Vagina (tissue), 2 donors: Measurements from ENCODE around the gene FADS6. TPM values are rescaled to one million over a fixed set of nuclear protein-coding genes. Genes with fewer than 3 reads are reported as not detected.

Experiments used
- DNase-seq, 2 donors: peaks; one replicate each; pipeline ENCODE4 v3.0.0-alpha.2; 2017; ENCODE audit errors: extremely low spot score in 2 of 2
- H3K27ac ChIP-seq: fragments of 200-600 bp; sonication (generic); one replicate; pipeline ENCODE4 v1.5.1; 2019
- H3K27me3 ChIP-seq: fragments of 200-600 bp; sonication (generic); one replicate; pipeline ENCODE4 v1.5.1; 2019
- H3K36me3 ChIP-seq, 2 donors: fragments of 200-600 bp; sonication (generic); one replicate each; pipeline ENCODE4 v1.5.1; 2017 to 2019
- H3K4me1 ChIP-seq: fragments of 200-600 bp; sonication (generic); one replicate; pipeline ENCODE4 v1.5.1; 2019
- H3K4me3 ChIP-seq, 2 donors: fragments of 200-600 bp; sonication (generic); 1 replicate in 1 of 2; 2 replicates in 1 of 2; pipeline ENCODE4 v1.5.1; 2016 to 2019
- H3K9me3 ChIP-seq: fragments of 200-600 bp; sonication (generic); one replicate; pipeline ENCODE4 v1.5.1; 2019
- CTCF ChIP-seq, 3 experiments: fragments of 450-650 bp in 2 of 3; fragments of 200-600 bp in 1 of 3; sonication (generic) in 1 of 3; IDR thresholded peaks; one replicate each; pipeline ENCODE4 v1.5.1; 2017 to 2019; ENCODE audit warnings: antibody characterized with exemption in 3 of 3, mild to moderate bottlenecking in 2 of 3, moderate library complexity in 2 of 3
- POLR2A ChIP-seq, 2 donors: fragments of 450-650 bp; IDR thresholded peaks; one replicate each; pipeline ENCODE4 v1.6.1; 2017; ENCODE audit warnings: antibody characterized with exemption in 2 of 2, mild to moderate bottlenecking in 2 of 2, moderate library complexity in 2 of 2
- POLR2AphosphoS5 ChIP-seq, 2 donors: sonication (generic); formaldehyde crosslinking; IDR thresholded peaks; one replicate each; pipeline ENCODE4 v1.9.0; 2017; ENCODE audit warnings: antibody characterized with exemption in 2 of 2, mild to moderate bottlenecking in 2 of 2, low read depth in 1 of 2; ENCODE audit not compliant: insufficient read depth in 1 of 2
- intact Hi-C: fragments of 100-400 bp; cut with DNase I; formaldehyde crosslinking; loops from one replicate; pipeline ENCODE4 v1.15.1; 2023
- total RNA-seq: library from RNA; depleted of rRNA; stranded (reverse); fragments of >200 nt; gene quantifications from one replicate; pipeline ENCODE4 v1.2.3, GENCODE V29; 2016

FADS6 gene
- total RNA-seq, 1 donor from 2014 or later: 1.5 TPM

- intact Hi-C loops: no loop called here
- H3K36me3 ChIP-seq: no peaks in the 10 kb centered on the region
- no peak overlapping the region for H3K4me3 ChIP-seq
- peaks cover 6% of the 10 kb centered on the region for H3K4me1 ChIP-seq
- DNase-seq: no peak
- H3K27me3 ChIP-seq: peaks cover 2% of the 10 kb centered on the region
- no peak overlapping the region for H3K27ac ChIP-seq
- no peaks in the 10 kb centered on the region for H3K9me3 ChIP-seq
- TF ChIP-seq POLR2AphosphoS5 (IDR thresholded peaks at IDR 0.05; ENCODE audit: insufficient read depth in 1 of 2, low read depth in 1 of 2) (no peak), POLR2A (IDR thresholded peaks at IDR 0.05) (no peak), CTCF (IDR thresholded peaks at IDR 0.05) (no peak)
These were observed 5.0 kb upstream of the FADS6 start for GRCh38 chr17:74898376-74898946.

- Histone ChIP-seq H3K36me3 (no peaks in the 10 kb centered on the region), H3K27ac (no peak overlapping the region), H3K4me1 (peaks cover 14% of the 10 kb centered on the region), H3K27me3 (peaks cover 15% of the 10 kb centered on the region), H3K9me3 (no peaks in the 10 kb centered on the region), H3K4me3 (peak overlapping the region in 1 of 2 donors; percentile 26)
- DNase-seq: no peak
- intact Hi-C loops: no loop called here
- TF ChIP-seq CTCF (IDR thresholded peaks at IDR 0.05): no peak
- no peak for TF ChIP-seq POLR2A (IDR thresholded peaks at IDR 0.05)
- no peak for TF ChIP-seq POLR2AphosphoS5 (IDR thresholded peaks at IDR 0.05; ENCODE audit: insufficient read depth in 1 of 2, low read depth in 1 of 2)
These were observed 671 bp upstream of the FADS6 start for GRCh38 chr17:74893936-74894671.

GRCh38 chr17:74892013-74892841, 1.2 kb downstream of the FADS6 start:
- TF ChIP-seq POLR2A (IDR thresholded peaks at IDR 0.05): no peak
- no peak for TF ChIP-seq POLR2AphosphoS5 (IDR thresholded peaks at IDR 0.05; ENCODE audit: insufficient read depth in 1 of 2, low read depth in 1 of 2)
- TF ChIP-seq CTCF (IDR thresholded peaks at IDR 0.05): no peak
- no peak overlapping the region for H3K4me3 ChIP-seq
- intact Hi-C loops: no loop called here
- no peak for DNase-seq
- H3K27me3 ChIP-seq: peaks cover 15% of the 10 kb centered on the region
- no peak overlapping the region for H3K27ac ChIP-seq
- no peaks in the 10 kb centered on the region for H3K36me3 ChIP-seq
- no peaks in the 10 kb centered on the region for H3K9me3 ChIP-seq
- peaks cover 14% of the 10 kb centered on the region for H3K4me1 ChIP-seq

GRCh38 chr17:74890554-74890953, 2.9 kb downstream of the FADS6 start:
- Histone ChIP-seq H3K4me3 (no peak overlapping the region), H3K36me3 (no peaks in the 10 kb centered on the region), H3K27ac (no peak overlapping the region), H3K27me3 (peaks cover 15% of the 10 kb centered on the region), H3K9me3 (no peaks in the 10 kb centered on the region), H3K4me1 (peaks cover 14% of the 10 kb centered on the region)
- intact Hi-C loops: no loop called here
- DNase-seq: no peak
- TF ChIP-seq POLR2AphosphoS5 (IDR thresholded peaks at IDR 0.05; ENCODE audit: insufficient read depth in 1 of 2, low read depth in 1 of 2) (no peak), POLR2A (IDR thresholded peaks at IDR 0.05) (no peak), CTCF (IDR thresholded peaks at IDR 0.05) (no peak)
